Measurements from ENCODE around the gene ADA.

ADA gene

GRCh38 chr20:44624152-44624551 lies 27.3 kb downstream of the ADA start:
- DNase-seq (ENCODE audit: low spot score) = no peak

DNA sequence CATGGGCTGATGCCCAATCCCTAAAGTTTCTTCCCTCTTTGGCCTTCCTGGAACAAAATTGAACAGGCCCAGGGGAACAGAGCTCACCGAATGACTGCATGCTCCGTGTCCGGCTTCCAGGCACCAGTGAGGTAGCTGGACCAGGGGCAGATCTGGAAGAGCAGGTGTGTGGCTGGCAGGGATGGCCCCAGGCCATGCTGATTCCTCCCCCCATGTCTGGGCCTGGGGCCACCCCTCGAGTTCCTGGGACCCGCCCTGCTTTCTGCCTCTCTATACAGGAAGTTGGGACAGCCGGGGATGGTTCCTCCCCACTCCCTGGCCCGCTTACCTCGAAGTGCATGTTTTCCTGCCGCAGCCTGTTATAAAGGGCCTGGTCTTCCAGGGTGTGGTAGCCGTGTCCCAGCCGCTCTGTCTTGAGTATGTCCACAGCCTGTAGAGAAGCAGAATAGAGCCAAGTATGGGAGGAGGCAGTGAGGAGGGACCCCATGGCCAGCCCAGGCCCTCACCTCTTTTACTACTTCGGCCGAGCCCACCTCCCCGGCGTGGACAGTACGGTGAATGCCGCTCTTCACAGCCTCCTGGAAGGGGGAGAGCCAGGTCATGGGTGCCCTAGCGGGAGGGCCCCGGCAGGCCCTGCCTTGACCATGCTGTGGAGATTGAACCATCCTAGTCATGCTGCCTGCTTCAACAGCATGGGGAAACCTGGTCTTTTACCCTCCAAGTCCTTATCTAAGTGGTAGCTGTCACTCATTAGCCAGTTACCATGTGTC lies 28.8 kb downstream of the ADA start:
- no peak for DNase-seq (ENCODE audit: low spot score)

GRCh38 chr20:44621939-44622338 lies 29.6 kb downstream of the ADA start:
- no peak for DNase-seq (ENCODE audit: low spot score)

DNA sequence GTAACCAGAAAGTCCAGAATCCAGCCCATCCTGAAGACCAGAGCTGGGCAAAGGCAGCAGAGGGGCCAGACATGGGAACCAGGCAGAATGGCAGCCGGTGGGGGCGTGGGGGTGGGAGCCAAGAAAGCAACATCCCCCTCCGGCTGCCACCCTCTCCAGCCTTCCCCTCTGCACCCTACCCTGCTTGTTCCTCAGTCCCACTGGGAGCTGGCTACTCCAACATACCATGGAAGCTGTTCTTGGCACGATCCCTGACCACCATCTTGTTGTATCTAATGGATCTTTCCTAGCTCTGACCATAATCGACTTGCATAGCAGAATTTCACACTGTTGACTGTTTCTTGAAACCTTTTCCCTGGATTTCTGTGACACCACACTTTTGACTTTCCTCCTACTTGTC lies 30.2 kb downstream of the ADA start:
- no peak for DNase-seq (ENCODE audit: low spot score)

DNA sequence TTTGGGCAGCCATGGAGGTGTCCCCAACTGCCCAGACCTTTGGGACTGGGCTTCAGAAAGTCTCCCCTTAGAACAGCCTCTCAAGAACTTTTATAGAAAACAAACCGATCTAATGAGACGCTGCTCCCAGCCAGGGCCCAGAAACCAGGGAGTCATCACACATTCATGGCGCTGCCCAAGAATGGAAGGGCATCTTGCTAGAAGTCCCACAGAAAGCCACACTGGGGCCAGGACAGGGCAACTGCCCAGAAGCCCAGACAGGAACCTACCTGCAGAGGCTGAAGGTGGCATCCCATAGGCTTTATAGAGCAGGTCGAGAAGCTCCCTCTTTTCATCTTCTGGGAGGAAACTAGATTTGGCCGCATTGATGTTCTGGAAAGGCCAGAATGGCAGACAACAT lies 31.5 kb downstream of the ADA start:
- no peak for DNase-seq (ENCODE audit: low spot score)

GRCh38 chr20:44619294-44619693 lies 32.2 kb downstream of the ADA start:
- no peak for DNase-seq (ENCODE audit: low spot score)

GRCh38 chr20:44618318-44618731 lies 33.2 kb downstream of the ADA start:
- no peak for DNase-seq (ENCODE audit: low spot score)

- no peak for DNase-seq (ENCODE audit: low spot score)
Measured at GRCh38 chr20:44616604-44616964, 34.9 kb downstream of the ADA start.

DNA sequence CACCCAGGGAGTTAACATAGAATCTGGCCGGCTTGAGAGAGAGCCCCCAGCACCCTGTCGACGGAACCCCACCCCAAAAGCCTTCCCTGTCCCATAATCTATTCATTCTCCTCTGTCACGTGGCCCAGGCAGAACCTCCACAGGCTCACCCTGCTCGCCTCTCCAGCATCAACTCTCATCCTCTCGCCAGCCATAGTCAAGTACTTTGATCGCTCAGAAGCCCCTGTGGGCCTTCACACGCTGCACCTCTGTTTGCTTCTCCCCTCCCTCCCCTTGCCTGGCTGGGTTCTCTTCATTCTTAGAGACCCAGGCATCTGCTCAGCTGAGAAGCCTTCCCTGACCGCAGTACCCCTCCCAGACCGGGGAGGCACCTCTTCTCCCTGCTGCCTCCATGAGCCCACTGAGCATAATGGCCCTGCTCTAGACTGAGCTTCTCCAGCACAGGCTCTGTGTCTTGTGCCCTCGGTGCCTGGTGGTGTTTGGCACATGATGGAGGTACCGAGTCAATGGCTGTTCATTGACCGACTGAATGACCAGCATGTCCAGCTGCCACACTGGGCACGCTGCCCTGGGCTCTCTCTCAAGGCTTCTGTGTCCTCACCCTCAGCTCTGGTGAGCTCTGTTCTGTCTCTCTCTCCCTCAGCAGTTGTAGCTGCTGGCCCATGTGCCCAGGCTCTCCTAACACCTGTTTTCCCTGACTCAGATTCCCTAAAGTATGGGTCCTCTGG lies 35.5 kb downstream of the ADA start:
- DNase-seq (ENCODE audit: low spot score) = no peak

DNA sequence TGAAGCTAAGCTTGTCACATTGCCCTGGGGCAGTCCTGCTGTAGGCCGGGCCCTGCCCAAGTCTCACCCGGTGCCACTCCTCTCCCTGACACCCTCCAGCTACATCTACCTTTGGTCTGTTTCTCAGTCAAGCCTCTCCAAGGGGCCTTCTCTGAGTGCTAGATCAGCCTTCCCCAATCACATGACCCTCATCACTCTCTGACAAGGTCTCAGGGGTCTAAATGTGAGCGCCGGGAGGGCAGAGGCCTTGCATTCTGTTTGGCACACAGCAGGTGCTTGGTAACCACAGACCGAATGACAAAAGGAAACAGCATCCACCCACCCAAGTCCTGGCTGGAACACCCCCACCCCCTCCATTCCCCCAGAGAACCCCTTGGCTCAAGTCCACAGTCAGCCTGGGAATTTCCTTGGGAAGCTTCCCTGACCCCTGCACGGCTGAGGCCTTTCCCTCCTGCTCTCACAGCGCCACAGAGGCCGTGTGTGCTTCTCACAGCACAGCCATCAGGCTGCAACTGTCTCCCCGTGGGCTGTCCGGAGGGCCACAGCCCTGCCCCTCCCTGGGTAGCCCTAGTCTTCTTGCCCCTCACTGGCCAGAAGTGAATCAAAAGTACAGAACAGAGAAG lies 36.2 kb downstream of the ADA start:
- DNase-seq (ENCODE audit: low spot score) = no peak

- no peak for DNase-seq (ENCODE audit: low spot score)
Measured at GRCh38 chr20:44614525-44614924, 37.0 kb downstream of the ADA start.

- DNase-seq (ENCODE audit: low spot score) = no peak
Measured at GRCh38 chr20:44613575-44613974, 37.9 kb downstream of the ADA start.

GRCh38 chr20:44610313-44610962 lies 41.1 kb downstream of the ADA start:
- no peak for DNase-seq (ENCODE audit: low spot score)

DNA sequence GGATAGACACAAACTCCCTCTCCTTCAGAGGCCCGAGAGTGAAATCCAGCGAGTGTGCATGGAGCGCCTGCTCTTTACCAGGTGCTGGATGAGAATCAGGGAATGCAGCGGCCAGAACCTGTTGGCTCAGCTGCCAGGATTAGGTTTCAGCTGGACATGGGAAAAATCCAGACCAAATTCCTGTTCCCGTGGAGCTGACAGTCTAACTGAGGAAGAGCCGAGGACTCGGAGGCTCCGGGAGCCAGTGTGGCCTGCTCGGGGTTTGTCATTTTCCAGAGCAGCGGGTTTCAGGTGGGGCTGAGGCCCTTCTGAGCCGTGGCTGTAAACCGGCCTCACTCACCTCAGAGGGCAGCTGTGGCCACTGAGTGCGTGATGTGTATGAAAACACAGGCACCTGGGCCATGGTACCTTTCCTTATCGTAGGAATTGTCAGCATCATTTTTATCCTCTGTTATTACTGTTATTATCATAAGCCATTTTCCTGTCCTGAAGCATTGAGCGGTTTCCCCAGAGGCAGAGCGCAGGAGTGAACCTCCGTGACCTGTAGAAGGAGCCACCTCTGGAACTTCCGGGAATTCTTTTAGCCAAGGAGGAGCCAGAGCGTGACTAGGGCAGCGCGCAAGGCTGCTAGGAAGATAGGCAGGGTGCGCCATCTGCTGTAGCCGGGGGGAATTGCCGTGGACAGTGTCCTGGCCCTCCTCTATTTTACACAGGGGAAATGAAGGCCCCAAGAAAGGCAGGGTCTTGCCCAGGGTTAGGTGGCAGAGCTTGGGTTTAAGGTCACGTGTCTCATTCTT lies 41.8 kb downstream of the ADA start:
- peak; percentile 90 for DNase-seq (ENCODE audit: low spot score)

DNA sequence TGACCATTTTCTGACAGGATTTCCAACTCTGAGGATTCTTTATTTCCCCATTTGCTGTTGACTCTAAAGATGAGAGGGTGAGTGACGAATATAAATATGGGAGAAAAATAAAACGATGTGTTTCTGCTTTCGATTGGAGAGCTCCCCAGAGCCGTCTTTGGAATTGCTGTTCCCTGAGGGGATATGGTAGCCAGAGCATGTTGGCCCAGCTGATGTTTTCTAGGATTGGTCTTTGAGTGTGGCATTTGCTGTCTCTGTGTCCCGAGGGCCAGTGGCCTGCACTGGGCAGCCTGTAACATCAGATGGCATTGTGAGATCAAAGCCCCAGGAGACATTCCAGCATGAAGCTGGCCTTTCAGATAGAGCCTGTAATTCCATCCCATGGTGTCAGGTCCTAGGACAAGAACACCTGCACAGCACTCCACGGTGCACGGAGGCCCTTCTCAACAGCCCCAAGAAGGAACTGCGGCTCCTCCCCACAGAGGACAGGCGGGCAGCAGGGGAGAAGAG lies 42.4 kb downstream of the ADA start:
- no peak for DNase-seq (ENCODE audit: low spot score)

GRCh38 chr20:44606725-44607441 lies 44.6 kb downstream of the ADA start:
- no peak for DNase-seq (ENCODE audit: low spot score)

GRCh38 chr20:44603327-44603726 lies 48.2 kb downstream of the ADA start:
- DNase-seq (ENCODE audit: low spot score) = no peak

- peak; percentile 86 for DNase-seq (ENCODE audit: low spot score)
Measured at GRCh38 chr20:44601801-44602204, 49.7 kb downstream of the ADA start.

DNA sequence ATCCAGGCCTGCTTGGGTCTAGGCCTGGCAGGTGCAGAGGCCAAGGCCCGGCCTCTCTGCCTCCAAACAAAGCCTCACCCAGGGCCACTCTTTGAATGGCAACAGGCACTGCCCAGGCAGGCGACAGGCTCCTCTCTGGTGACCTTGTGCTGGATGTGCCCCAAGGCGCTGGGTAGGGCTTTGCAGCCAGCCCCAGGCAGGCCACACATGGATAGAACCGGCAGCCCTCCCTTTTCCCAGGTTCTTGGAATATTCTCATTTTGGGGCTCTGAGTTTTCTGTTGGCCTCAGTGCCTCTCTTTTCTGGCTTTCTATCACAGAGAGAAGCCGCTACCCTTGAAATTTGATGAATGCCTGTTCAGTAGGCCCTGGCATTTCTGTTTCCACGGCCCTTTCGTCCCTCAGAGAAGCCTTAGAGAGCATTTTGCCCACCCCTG lies 50.2 kb downstream of the ADA start:
- DNase-seq (ENCODE audit: low spot score) = no peak

DNA sequence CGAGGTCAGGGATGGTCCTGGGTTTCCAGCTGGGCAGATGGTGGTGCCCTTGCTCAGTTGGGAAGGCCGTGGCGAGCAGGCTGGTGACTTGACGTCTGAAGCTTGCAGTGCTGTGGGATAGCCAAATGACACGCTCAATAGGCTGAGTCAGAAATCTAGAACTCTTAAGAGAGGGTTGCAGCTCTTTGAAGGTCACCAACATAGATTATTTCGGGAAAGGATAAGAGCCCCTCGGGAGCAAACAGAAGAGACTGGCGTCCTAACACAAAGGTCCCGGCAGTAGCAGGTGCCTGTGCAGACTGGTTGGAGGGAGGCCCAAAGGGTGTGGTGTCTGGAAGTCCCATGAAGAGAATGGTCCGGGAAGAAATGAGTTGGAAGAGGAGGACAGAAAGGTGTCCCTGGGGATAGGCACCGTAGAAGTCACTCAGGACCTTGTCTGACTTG lies 50.7 kb downstream of the ADA start:
- no peak for DNase-seq (ENCODE audit: low spot score)

GRCh38 chr20:44600301-44600700 lies 51.2 kb downstream of the ADA start:
- DNase-seq (ENCODE audit: low spot score) = no peak

Data from hepatic stellate cell (primary cell).